Right ventricle myocardium superior (tissue), 1 donor: ENCODE results near the gene MAP2K6. TPM values are rescaled to one million over a fixed set of nuclear protein-coding genes. Genes with fewer than 3 reads are reported as not detected.
A peak's percentile ranks its signal among the peaks of the same experiment; 100 is the strongest.

ENCODE experiments used
- ATAC-seq: fragments of 200-7000 bp; cut with Tn5 transposase; one replicate; pipeline ENCODE4 v1.9.1; 2020; ENCODE audit warnings: mild to moderate bottlenecking; ENCODE audit not compliant: poor library complexity
- DNase-seq: peaks from one replicate; pipeline ENCODE4 v3.0.0-alpha.2; 2020
- intact Hi-C: fragments of 100-400 bp; cut with DNase I; formaldehyde crosslinking; loops from one replicate; pipeline ENCODE4 v1.11.2; 2022
- total RNA-seq: library from RNA; stranded (reverse); fragmentation: NEBNext Ultra II Directional; extraction: Animal tissue kit (Norgen Biotek cat#: 25700); gene quantifications from one replicate; pipeline ENCODE4 v1.2.1, GENCODE V29; 2021
- donor health status: DM: no; HTN: yes; CAD: no; lungs with severe emphysema.

The MAP2K6 gene
- total RNA-seq, 1 donor from 2014 or later = 2.8 TPM

DNA sequence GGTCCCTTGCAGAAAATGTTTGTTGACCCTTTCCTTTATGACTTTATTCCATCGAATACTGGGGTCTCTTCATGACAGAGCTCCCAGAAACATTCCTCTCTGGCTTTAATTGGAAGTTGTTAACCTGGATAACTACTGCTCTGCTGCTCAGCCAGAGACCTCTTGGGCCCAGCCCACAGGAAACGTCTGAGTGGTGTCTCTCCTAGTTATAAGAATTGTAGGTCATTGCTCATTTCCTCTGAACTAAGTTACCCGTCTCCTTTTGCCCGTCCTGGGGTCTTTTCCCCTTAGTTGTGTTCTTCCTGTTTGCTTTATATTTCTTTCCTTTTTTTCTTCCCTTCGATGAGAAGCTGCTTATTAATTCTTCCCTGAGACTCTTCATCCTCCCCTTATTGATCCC lies 9.0 kb downstream of the MAP2K6 start:
- DNase-seq (no peak), ATAC-seq (no peak)
- intact Hi-C loops = no loop called here

DNA sequence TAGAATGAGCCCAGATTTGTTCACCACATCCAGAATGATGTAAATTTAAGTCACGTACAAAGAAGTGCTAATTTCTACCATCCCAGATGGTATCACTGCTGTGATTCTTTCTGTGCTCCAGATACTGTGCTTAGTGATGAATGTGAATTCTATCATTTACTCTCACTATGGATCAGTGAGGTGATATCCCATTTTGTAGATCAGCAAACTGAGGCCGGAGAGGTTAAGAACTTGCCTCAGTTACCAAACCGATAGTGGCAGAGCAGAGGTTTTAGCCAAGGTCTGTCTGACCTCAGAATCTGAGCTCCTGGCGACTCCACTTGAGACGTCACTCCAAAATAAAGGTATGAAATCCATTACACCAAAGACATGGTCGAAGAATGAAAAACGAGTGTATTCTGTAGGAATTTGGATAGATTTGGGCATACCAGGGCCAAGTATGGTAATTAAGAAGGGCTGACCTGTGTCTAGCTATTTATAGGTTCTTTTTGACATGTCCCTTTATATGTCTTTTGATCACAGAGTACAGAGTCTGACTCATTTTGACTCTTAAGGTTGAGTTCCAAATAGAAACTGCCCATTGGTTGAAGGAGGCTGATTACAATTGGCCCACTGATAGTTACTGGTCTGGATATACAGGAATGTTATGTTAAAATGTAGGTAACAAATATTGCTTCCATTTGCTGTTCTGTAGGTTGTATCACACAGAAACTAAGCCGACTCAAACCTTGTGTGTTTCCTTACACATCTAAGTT lies 10.0 kb downstream of the MAP2K6 start:
- ATAC-seq = no peak
- intact Hi-C loops = no loop called here
- DNase-seq = no peak

DNA sequence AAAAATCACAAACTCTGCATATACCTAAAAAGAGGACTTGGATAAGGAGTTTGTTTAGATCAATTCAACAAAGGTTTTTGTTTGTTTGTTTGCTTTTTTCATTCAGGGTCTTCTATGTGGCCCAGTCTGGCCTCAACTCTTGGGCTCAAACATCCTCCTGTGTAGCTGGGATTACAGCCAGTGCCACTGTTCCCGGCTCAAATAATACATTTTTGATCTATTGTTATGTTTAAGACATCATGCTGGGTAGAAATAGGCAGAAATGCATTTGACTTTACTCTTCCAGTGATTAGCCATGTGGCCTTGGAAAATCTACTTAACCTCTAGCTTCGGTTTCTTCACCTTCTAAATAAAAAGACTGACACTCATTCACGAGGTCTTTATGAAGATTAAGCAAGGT lies 11.5 kb downstream of the MAP2K6 start:
- DNase-seq = no peak
- intact Hi-C loops = no loop called here
- no peak for ATAC-seq

DNA sequence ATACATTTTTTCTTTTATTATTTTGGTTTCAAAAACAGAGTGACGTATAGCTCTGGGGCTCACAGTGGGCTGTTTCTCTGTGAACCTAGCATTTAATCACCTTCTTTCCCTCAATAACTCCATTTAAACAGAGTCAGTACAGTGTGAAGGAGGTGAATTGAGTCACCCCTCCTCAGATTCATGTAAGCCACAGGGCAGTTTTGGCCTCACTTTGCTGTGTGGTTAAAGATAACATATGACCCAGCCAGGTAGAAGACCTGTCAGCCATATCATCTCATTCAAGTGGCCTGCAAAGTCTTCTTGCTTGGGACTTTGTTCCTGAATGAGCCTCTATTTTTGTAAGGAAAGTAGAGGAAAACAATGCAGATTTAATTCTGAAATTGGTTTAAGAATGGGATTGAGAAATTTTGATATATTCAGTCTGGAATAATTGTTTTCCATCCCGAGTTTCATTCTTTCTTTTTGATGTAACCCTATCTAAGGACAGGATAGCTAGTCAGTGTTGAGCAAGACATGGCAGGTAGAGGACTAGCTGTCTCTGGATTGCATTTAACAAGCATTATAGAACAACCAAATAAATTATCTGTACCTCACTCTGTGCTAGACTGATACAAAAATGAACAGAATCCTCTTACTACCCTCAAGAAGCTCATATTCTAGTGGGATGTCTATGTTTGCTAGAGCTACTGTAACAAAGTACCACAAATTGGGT lies 13.1 kb downstream of the MAP2K6 start:
- intact Hi-C loops = no loop called here
- no peak for ATAC-seq

DNA sequence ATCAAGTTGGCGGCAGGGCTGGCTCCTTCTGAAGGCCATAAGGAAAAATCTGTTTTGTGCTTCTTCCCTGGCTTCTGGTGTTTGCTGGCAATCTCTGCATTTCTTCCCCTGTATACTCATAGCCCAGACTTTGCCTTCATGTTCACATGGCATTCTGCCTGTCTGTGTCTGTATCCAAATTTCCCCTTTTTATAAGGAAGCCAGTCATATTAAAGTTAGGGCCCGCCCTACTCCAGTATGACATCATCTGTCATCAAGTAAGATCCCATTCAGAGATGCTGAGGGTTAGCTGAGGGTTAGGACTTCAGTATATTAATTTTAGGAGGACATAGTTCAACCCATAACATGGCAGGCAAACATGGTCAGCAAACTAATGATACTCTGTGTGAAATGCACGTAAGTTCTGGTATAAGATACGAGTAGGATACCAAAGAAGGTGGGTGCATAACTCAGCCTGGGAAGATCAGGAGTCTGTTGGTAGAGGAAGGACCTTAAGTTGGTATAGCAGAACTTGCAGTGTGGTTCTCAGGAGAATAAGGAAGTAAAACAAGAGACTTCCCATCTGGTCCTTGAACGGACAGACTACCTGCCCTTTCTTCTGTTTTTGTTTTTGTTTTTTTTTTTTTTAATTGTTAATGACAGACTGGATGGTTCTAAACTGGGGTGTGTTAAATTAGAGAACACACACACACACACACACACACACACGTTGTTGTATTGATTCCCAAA lies 13.9 kb downstream of the MAP2K6 start:
- peak; percentile 43 for ATAC-seq
- intact Hi-C loops = no loop called here
- DNase-seq = no peak

More for the DNA sequence above, 13.1 kb downstream of the MAP2K6 start:
- DNase-seq = no peak

DNA sequence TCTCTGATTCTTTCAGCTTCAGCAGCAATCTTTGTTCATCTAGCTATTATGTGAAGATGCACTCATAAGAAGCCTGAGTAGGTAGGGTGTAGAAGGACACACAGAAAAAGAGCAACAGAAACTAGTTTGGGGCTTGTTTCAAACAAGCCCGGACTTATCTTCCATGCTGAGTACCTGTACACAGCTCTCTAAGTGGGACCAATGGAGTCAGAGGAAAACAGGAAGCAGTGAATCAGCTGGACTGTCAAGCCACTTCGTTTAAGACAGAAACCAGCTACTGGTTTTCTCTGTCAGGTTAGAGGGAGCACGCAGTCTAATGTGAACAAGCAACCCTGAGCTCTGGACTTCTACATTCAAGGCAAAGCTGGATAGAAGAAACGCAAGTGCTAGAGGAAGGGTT lies 16.0 kb downstream of the MAP2K6 start:
- ATAC-seq (peak; percentile 7), DNase-seq (no peak)
- intact Hi-C loops = no loop called here

DNA sequence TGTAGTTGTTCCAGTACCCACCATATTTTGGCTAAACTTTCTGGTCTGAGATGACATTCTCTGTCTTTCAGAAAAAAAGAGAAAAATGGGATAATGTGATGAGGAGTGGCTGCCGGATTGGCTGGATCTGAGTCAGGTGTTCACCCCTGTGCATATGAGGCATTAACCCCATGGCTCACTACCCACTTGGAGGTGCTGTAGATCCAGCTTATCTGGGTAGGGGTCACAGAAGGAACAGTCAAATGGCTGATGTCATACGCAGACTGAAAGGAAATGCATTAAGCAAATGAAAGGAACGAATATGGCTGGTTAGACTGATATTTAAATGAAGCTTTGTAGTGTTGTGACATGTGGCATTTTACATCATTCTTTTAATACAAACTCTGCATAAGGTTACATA lies 17.3 kb downstream of the MAP2K6 start:
- intact Hi-C loops = no loop called here
- DNase-seq (no peak), ATAC-seq (no peak)

DNA sequence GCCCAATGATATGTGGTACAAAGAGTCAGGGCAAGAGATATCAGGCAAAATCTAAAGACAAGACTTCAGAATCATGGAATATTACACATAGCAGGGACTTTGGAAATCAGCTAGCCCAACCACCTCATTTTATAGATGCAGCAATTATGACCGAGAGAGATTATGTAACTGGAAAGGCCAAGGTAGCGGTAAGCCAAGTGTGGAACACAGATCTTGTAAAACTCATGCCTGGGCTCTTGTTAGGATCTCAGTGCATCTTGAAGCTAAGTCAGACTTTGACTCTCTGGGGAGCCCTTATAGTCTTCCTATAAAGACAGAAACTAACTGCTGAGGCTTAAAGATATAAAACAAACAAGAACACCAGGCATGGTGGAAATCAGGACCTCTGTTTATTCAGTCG lies 18.6 kb downstream of the MAP2K6 start:
- DNase-seq (no peak), ATAC-seq (no peak)
- intact Hi-C loops = no loop called here

DNA sequence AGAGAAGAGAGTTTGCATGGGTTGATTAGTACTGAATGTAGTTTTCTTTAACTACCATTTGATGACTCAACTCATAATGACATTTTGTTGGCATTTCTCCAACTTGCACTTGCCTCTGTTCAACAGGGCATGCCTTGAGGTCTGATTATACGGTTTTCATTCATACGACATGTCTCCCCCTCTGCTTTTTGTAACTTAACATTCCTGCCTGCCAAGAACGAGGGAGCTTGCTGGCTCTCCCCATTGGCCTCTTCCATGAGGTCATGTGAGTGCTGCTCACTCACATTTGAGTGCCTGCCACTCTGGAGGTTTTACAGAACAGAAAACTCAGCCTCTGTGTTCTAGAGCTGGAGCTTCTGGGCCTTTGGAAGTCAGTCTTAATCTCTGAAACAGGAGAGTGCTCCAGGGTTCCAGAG lies 19.7 kb downstream of the MAP2K6 start:
- intact Hi-C loops = no loop called here
- DNase-seq = no peak
- peak; percentile 83 for ATAC-seq

DNA sequence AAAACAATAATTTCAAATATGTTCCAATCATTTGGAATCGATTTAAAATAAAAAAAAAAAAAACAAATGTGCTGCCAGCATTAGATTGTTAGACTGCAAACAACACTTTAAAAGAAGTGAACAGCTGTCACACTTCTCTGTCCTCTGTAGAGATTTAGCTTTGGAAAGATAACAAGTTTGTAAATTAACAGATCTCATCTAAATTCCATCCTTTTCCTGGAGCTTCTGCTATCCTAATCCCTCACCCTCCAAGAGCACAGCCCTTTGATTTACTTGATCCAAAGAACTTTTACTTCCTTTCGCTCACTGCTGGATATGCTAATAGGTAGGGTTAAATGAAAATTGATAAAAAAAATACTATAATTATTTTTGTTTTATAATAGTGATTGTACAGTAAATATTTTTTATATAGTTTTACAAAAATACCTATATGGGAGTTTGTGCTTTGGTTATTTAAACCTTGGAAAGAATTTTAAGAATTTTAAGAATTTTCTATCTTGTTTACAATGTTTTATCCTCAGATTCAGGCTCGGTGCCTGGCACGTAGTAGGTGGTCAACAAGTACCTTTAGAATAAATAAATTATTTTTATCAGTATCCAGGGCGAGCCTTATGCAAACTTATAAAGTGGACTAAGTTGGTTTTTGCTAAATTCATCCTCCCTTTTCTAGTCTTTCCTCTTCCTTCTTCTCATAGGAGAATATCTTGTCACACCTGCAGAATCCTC lies 21.6 kb downstream of the MAP2K6 start:
- no peak for ATAC-seq
- no peak for DNase-seq
- intact Hi-C loops = no loop called here

DNA sequence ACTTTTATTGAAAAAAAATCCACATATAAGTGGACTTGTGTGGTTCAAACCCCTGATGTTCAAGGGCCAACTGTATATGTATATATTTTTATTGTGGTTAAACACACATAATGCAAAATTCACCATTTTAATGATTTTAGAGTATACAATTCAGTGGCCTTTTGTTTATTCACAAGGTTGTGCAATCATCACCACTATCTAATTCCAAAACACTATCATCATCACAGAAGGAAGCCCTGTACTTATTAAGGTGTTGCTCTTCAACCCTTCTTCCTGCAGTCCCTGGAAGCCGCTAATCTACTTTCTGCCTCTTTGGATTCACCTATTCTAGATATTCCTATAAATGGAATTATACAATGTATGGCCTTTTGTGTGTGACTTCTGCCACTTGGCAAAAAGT lies 23.0 kb downstream of the MAP2K6 start:
- intact Hi-C loops = no loop called here
- DNase-seq (no peak), ATAC-seq (no peak)

DNA sequence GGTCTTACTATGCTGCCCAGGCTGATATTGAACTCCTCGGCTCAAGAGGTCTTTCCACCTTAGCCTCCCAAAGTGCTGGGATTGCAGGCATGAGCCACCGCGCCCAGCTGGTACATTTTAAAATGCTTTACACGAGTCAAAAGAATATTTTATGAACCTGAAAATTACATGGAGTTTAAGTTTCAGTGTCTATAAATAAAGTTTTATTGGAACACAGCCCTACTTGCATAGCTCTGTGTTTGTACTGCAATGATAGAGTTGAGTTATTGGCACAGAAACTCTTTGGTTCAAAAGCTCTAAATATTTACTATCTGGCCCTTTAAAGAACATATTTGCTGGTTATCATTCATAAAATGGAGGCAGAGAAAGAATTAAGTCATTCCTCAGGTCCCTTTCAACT lies 24.3 kb downstream of the MAP2K6 start:
- intact Hi-C loops = no loop called here
- ATAC-seq (no peak), DNase-seq (no peak)

DNA sequence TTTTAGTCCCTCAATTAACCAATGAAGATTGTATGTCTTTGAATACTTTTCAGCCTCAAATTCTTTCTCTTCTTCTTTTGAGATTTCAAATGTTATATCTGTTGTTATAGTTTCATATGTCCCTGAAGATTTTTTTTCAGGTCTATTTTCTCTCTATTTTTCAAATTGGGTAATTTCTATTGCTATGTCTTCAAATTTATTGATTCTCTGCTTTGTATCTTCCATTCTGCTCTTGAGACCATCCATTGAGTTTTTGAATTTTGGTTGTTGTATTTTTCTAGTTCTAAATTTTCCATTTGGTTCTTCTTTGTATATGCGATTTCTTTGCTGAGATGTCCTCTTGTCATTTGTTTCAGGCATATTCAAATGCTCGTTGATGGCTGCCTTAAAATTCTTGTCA lies 26.7 kb downstream of the MAP2K6 start:
- ATAC-seq (no peak), DNase-seq (no peak)
- intact Hi-C loops = no loop called here

DNA sequence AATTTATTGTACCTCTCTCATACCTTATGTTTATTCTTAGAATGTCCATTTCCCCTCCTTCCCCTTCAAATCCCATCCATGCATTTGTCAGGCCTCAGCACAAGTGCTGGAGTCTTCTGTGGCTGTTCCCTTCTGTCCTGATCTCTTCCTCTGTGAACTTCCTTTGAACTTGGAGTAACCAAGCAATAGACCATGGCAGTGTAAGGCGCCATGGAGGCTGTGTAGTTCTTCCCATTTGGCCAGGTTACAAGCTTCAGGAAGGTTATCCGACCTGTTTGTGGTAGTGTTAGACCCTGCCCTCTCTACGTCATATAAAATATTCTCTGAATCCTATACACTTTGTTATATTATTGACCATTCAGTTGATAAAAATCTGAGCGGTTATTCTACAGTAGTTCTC lies 28.6 kb downstream of the MAP2K6 start:
- DNase-seq (no peak), ATAC-seq (no peak)
- intact Hi-C loops = no loop called here

DNA sequence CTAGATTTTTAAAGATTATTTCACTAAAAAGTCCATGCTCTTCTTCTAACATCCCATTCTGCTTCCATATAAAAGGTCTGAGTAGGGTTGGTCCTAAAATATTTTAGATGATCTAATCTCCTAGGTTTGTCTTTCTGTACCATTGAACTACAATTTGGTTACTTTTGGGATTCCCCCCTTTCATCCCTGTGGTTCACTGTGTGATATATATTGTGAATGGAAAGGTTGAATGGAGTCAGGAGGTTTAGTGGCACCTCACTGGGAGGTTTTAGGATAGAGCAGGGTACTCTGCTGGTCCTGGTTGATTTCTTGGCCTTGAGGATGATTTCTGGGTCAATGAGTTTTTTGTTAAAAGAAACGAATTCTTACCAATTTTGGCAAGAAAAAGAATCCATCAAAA lies 29.5 kb downstream of the MAP2K6 start:
- DNase-seq = no peak
- ATAC-seq = no peak
- intact Hi-C loops = no loop called here

DNA sequence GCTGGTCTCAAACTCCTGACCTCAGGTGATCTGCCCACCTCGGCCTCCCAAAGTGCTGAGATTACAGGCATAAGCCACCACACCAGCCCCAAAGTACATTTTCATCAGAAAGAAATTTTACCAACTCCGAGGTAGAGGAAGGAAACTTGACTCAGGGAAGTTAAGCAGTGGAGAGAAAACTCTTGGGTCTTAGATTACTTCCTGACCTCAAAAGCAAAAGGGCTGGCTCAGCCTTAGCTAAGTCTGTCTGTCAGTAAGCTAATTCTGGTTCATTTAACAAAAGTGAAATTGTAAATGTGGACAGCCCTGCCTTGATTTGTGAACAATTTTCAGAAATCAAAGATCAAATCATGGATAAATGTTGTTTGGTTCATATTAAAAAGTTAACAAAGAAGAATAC lies 30.6 kb downstream of the MAP2K6 start:
- DNase-seq = no peak
- intact Hi-C loops = no loop called here
- ATAC-seq = no peak

DNA sequence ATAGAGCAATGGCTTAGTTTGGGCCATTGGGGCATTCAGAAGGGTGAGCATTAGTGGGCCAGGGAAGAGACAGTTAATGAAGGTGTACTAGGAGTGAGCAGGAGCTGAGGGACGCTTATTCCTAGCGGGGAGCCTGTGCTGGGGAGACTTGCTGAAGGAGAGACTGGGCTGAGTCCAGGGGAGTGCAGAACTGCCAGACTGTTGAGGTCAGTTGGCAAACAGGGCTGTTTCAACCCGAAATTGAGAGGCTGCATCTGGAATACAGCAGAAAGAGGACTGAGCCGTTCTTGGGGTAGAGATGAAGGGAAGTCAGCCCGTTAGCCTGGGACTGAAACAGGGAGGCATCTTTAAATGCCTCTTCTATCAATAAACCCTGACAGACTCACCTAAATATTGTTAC lies 33.2 kb downstream of the MAP2K6 start:
- DNase-seq = peak; percentile 72
- ATAC-seq = peak; percentile 86
- intact Hi-C loops = no loop called here

DNA sequence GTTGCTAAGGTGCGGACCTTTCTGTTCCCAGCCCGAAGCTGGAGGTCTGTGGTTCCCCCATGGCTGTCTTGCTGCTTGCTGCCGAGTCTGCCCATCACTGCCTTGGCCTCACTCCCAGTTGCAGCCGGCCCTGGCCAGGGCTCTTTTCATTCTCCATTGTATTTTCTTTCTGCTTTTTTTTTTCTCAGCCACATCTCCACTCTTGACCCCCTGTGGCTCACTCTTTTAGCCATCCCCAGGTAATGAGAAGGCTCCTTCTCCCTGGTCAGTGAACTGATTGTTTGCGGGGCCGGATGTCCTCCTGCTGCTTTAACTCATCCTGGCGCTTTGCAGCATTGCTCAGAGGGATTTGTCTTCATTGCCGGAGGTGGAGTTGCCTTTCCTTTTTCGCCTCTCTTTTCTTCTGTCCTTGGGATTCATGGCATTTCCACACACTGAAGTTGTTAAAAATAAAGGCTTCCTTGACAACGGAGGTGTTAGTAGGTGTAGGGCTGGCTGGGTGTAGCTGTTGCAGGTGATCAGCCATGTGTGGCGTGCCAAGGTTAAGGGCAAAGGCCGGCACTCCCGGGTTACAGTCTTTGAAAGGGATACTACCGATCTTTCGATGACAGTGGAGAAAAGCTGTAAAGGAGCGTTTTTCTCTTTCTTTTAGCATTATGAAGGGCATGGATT lies 34.1 kb downstream of the MAP2K6 start:
- ATAC-seq (peak; percentile 79), DNase-seq (peak; percentile 70)
- intact Hi-C loops = no loop called here

DNA sequence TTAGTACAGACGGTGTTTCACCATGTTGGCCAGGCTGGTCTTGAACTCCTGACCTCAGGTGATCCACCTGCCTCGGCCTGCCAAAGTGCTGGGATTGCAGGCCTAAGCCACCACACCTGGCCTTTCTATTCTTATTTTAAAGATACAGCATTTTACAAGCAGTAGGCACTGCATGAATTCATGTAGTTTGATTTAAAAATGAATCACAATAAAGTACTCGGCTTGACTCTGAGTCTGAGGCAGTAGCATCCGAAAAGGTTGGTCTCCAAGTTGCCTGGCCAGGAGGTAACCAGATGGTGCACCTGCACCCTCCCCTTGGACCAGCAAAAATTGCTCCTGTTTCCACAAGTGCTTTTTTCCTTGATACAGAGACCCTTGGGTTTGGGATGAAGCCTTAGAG lies 35.6 kb downstream of the MAP2K6 start:
- intact Hi-C loops = no loop called here
- DNase-seq = no peak
- ATAC-seq = no peak
